ENCODE measurements around the gene TUFT1. TPM values are rescaled to one million over a fixed set of nuclear protein-coding genes. Genes with fewer than 3 reads are reported as not detected.

TUFT1 gene
- total and polyA plus RNA-seq, 10 of the 15 experiments (the other 5 are each of a cell fraction or from before 2014, with no cell fraction given), result 0.08 to 4.3 (median 3.2) TPM

DNA sequence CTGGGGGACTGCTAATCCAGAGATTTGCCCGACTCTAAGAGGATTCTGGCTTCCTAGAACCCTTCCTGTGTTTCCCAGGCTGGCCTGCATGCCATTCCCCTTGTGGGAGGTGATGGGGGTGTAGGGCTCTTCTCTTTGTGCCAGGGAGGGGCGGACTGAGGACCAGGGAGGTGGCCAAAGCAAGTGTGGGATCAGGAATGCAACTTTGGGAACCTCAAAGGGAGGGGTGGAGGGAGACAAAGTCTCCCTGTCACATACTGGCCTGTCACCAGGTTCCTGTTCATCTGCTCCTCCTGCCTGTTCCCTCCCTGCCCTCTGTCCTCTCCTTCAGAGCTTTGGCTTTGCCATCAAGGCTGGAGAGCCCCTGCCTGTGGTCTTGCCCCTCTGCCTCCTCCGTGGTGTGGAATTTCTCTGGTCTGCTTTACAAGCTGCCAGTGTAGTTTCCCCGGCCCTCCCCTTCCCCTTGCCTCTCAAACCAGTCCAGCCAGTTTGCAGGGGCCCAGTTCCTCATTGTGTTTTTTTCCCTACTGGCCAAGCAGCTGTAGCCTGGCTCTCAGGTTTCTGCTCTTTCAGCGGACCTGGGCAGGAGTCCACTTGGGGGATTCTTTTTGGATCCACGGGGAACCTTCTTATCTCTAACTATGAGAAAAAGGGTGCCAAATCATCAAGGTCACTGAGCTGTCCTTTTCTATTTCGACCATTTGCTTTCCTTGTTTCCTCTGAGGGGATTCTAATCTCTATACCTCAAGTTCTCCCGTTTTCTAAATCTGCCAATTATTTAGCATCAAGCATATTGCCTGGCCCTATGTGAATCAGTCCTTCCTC, 27.1 kb upstream of the TUFT1 start:
- RAD21 ChIA-PET (ENCODE audit: unreplicated experiment), result interaction anchor here (0.6 kb wide), 1 partner anchor 94 kb away, joined by 3 read pairs; no protein-coding TSS in a partner anchor
- no peak overlapping the region; the same call in 1 of the 2 replicates for H3K4me2 ChIP-seq (ENCODE audit: control insufficient read depth, insufficient read depth)
- H3K9ac ChIP-seq (ENCODE audit: control insufficient read depth, insufficient read depth, low read length), result no peak overlapping the region
- TF ChIP-seq MYB (IDR thresholded peaks at IDR 0.05; ENCODE audit: borderline replicate concordance, low read depth, low read length) (no peak), FOS (IDR thresholded peaks at IDR 0.05; ENCODE audit: borderline replicate concordance, extremely low read depth, insufficient read length) (no peak), SPI1 (IDR thresholded peaks at IDR 0.05; ENCODE audit: borderline replicate concordance, insufficient read depth, low read depth, low read length) (peak; percentile 41; the same call in 1 of the 2 replicates)
- no peaks in the 10 kb centered on the region for H3K36me3 ChIP-seq (ENCODE audit: control insufficient read depth in 2 of 2, insufficient read depth in 2 of 2, low read length in 1 of 2)
- WGBS (ENCODE audit: insufficient coverage, insufficient replicate concordance, low lambda C conversion rate, missing lambda C conversion rate), result 34% methylated on average over 8 of the region's 8 CpGs
- peaks cover 23% of the 10 kb centered on the region for H3K4me1 ChIP-seq (ENCODE audit: control insufficient read depth, insufficient read depth, low read length)
- no peak overlapping the region for H2AFZ ChIP-seq (ENCODE audit: control insufficient read depth, low read depth, low read length)
- SMC1A ChIA-PET (ENCODE audit: uncharacterized antibody, unreplicated experiment), result no interaction called here
- FAIRE-seq (no peak), DNase-seq (ENCODE audit: low read depth, low spot score) (no peak), ATAC-seq (no peak)
- no peaks in the 10 kb centered on the region for H3K9me3 ChIP-seq (replicated peaks; ENCODE audit: control insufficient read depth, insufficient read depth, low read length)
- H3K27me3 ChIP-seq (replicated peaks in 1 of 2; ENCODE audit: control insufficient read depth in 2 of 2, insufficient read depth in 2 of 2, low read length in 1 of 2), result peaks cover 6 to 7% of the 10 kb centered on the region in 2 experiments
- CTCF ChIA-PET, result no interaction called here
- intact Hi-C loops (cut with micrococcal nuclease; ENCODE audit: unreplicated experiment), result loop anchor here (5.0 kb wide), 1 partner anchor 71 kb away; no protein-coding TSS in a partner anchor
- POLR2A ChIA-PET, result no interaction called here
- in situ Hi-C loops (cut with MboI), result loop anchor here (5.0 kb wide), 1 partner anchor 66 kb away; no protein-coding TSS in a partner anchor
- H4K20me1 ChIP-seq (ENCODE audit: control insufficient read depth, insufficient read depth), result no peaks in the 10 kb centered on the region
- H3K4me3 ChIP-seq, result no peak overlapping the region
- BruUV-seq (replicated peaks), result no TSS peak
- H3K79me2 ChIP-seq (ENCODE audit: control insufficient read depth, insufficient read depth, low read length), result no peaks in the 10 kb centered on the region
- no peak overlapping the region for H3K27ac ChIP-seq (ENCODE audit: control insufficient read depth, insufficient read depth)

DNA sequence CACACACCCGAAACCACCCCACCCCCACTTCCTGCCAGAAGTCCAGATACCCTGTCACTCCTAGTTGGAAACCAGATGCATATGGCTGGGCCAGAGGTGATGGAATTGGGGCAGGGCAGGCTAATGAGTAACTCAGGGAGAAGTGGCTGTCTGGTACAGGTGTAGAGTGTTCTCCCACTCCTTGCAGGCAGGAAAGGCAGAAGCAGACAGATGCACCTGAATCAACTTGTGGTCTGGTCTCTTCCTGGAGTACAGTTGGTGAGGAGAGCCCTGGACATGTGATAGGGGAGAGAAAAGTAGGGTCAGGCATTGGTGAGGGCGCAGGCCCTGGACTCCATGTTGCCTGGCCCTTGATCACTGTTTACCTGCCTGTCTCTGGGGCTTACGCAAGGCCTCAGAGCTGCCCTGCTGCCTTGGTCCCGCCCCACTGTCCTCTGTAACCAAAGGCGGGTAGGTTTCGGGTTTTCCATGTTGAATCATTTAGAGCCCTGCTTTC, 26.4 kb upstream of the TUFT1 start:
- RAD21 ChIA-PET (ENCODE audit: unreplicated experiment), result interaction anchor here (1.0 kb wide), 1 partner anchor 38 kb away, joined by 3 read pairs; no protein-coding TSS in a partner anchor
- no peak overlapping the region for H3K9ac ChIP-seq (ENCODE audit: control insufficient read depth, insufficient read depth, low read length)
- no peak overlapping the region for H2AFZ ChIP-seq (ENCODE audit: control insufficient read depth, low read depth, low read length)
- CTCF ChIA-PET, result no interaction called here
- no peaks in the 10 kb centered on the region for H3K79me2 ChIP-seq (ENCODE audit: control insufficient read depth, insufficient read depth, low read length)
- WGBS (ENCODE audit: insufficient coverage, insufficient replicate concordance, low lambda C conversion rate, missing lambda C conversion rate), result 67% methylated on average over 6 of the region's 6 CpGs
- H3K4me2 ChIP-seq (ENCODE audit: control insufficient read depth, insufficient read depth), result no peak overlapping the region
- H3K4me1 ChIP-seq (ENCODE audit: control insufficient read depth, insufficient read depth, low read length), result peaks cover 23% of the 10 kb centered on the region
- BruUV-seq (replicated peaks), result no TSS peak
- intact Hi-C loops (cut with micrococcal nuclease; ENCODE audit: unreplicated experiment) (loop anchor here (5.0 kb wide), 1 partner anchor 71 kb away; no protein-coding TSS in a partner anchor), in situ Hi-C loops (cut with MboI) (loop anchor here (5.0 kb wide), 1 partner anchor 66 kb away; no protein-coding TSS in a partner anchor)
- POLR2A ChIA-PET, result no interaction called here
- H3K36me3 ChIP-seq (ENCODE audit: control insufficient read depth in 2 of 2, insufficient read depth in 2 of 2, low read length in 1 of 2), result no peaks in the 10 kb centered on the region
- H4K20me1 ChIP-seq (ENCODE audit: control insufficient read depth, insufficient read depth), result no peaks in the 10 kb centered on the region
- no peak for DNase-seq (ENCODE audit: low read depth, low spot score)
- SMC1A ChIA-PET (ENCODE audit: uncharacterized antibody, unreplicated experiment), result no interaction called here
- no peak for TF ChIP-seq HSF1 (IDR thresholded peaks at IDR 0.05; ENCODE audit: low read depth, low read length)
- 0 out of 2 replicates have a peak, but pooled peaks have one; percentile 41 for TF ChIP-seq EED (IDR thresholded peaks at IDR 0.05; ENCODE audit: low read depth)
- no peak overlapping the region for H3K4me3 ChIP-seq
- ATAC-seq, result no peak
- peaks cover 6 to 7% of the 10 kb centered on the region in 2 experiments for H3K27me3 ChIP-seq (replicated peaks in 1 of 2; ENCODE audit: control insufficient read depth in 2 of 2, insufficient read depth in 2 of 2, low read length in 1 of 2)
- no peak for FAIRE-seq
- H3K9me3 ChIP-seq (replicated peaks; ENCODE audit: control insufficient read depth, insufficient read depth, low read length), result no peaks in the 10 kb centered on the region
- H3K27ac ChIP-seq (ENCODE audit: control insufficient read depth, insufficient read depth), result no peak overlapping the region

Data from GM12878 (cell line).